Mammary epithelial cell (primary cell): ENCODE results near the gene OR7G1.

Experiments
- EZH2 ChIP-seq: IDR thresholded peaks from 2 replicates; pipeline ENCODE4 v1.6.1; 2012; ENCODE audit warnings: low read length, inconsistent platforms, borderline replicate concordance
- TF ChIP-seq, protein P1 (sequence below), 2 donors: IDR thresholded peaks in 1 of 2; conservative IDR thresholded peaks in 1 of 2; 2 replicates each; pipeline ENCODE4 v1.5.1; 2011 to 2012; ENCODE audit warnings: inconsistent platforms in 2 of 2, low read length in 2 of 2, mild to moderate bottlenecking in 2 of 2, control low read depth in 1 of 2, low read depth in 1 of 2; ENCODE audit not compliant: insufficient read depth in 1 of 2; ENCODE audit errors: extremely low read depth in 1 of 2

DNA sequence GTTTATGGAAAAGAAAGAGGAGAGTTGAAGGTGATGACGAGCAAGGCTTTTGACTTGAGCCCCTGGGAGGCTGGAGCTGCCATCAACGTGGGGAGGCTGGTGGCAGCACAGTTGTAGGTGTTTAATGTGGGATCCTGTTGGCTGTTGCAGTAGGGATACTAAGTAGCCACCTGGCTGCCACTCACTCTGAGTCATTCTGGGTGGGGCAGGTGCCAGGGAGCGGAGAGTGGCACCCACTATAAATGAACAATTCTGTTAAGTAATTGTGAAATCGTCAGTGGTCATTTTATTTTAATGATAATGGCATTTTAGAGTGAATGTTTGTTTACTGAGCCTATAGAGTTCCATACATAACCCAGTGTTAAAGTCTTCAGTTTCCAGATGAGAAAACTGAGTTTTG lies 34.4 kb upstream of the OR7G1 start:
- TF ChIP-seq, protein P1, sequence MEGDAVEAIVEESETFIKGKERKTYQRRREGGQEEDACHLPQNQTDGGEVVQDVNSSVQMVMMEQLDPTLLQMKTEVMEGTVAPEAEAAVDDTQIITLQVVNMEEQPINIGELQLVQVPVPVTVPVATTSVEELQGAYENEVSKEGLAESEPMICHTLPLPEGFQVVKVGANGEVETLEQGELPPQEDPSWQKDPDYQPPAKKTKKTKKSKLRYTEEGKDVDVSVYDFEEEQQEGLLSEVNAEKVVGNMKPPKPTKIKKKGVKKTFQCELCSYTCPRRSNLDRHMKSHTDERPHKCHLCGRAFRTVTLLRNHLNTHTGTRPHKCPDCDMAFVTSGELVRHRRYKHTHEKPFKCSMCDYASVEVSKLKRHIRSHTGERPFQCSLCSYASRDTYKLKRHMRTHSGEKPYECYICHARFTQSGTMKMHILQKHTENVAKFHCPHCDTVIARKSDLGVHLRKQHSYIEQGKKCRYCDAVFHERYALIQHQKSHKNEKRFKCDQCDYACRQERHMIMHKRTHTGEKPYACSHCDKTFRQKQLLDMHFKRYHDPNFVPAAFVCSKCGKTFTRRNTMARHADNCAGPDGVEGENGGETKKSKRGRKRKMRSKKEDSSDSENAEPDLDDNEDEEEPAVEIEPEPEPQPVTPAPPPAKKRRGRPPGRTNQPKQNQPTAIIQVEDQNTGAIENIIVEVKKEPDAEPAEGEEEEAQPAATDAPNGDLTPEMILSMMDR (conservative IDR thresholded peaks at IDR 0.05 in 1 of 2, IDR thresholded peaks at IDR 0.05 in 1 of 2; ENCODE audit: extremely low read depth in 1 of 2, insufficient read depth in 1 of 2, low read depth in 1 of 2, low read length in 2 of 2): no peak
- no peak for TF ChIP-seq EZH2
